GDM1 (cell line): ENCODE data around the gene PTPRN.

Experiments used
- DNase-seq: peaks from one replicate; lab custom pipeline; 2025; lab: John Stamatoyannopoulos, UW

Gene PTPRN

GRCh38 chr2:219308142-219309101, 779 bp downstream of the PTPRN start:
- DNase-seq: peak; percentile 18

- no peak for DNase-seq
These were observed 3.2 kb downstream of the PTPRN start for GRCh38 chr2:219306047-219306446.

- DNase-seq: no peak
These were observed 5.0 kb downstream of the PTPRN start for GRCh38 chr2:219304223-219304622.

- DNase-seq: no peak
These were observed 6.7 kb downstream of the PTPRN start for GRCh38 chr2:219302412-219302968.

GRCh38 chr2:219300022-219300421, 9.2 kb downstream of the PTPRN start:
- DNase-seq: no peak

GRCh38 chr2:219299372-219299760, 9.8 kb downstream of the PTPRN start:
- DNase-seq: no peak

GRCh38 chr2:219298759-219299371, 10.3 kb downstream of the PTPRN start:
- DNase-seq: peak; percentile 51

GRCh38 chr2:219297766-219298456, 11.3 kb downstream of the PTPRN start:
- no peak for DNase-seq

- DNase-seq: no peak
These were observed 12.4 kb downstream of the PTPRN start for GRCh38 chr2:219296631-219297391.

- DNase-seq: no peak
These were observed 13.1 kb downstream of the PTPRN start for GRCh38 chr2:219296142-219296541.

GRCh38 chr2:219294356-219295351, 14.5 kb downstream of the PTPRN start:
- peak; percentile 82 for DNase-seq

GRCh38 chr2:219293736-219294231, 15.4 kb downstream of the PTPRN start:
- DNase-seq: no peak

- no peak for DNase-seq
These were observed 16.6 kb downstream of the PTPRN start for GRCh38 chr2:219292616-219293015.

- DNase-seq: no peak
These were observed 17.2 kb downstream of the PTPRN start for GRCh38 chr2:219291910-219292490.

GRCh38 chr2:219291394-219291793, 17.8 kb downstream of the PTPRN start:
- no peak for DNase-seq

GRCh38 chr2:219290381-219291171, 18.6 kb downstream of the PTPRN start:
- no peak for DNase-seq

GRCh38 chr2:219289537-219290361, 19.5 kb downstream of the PTPRN start:
- DNase-seq: no peak

GRCh38 chr2:219289195-219289536, 20.0 kb downstream of the PTPRN start:
- no peak for DNase-seq
